Activated T-cell treated with anti-CD3 and anti-CD28 coated beads for 1 hour (primary cell): Measurements from ENCODE around the gene PCDHGB4.
A peak's percentile ranks its signal among the peaks of the same experiment; 100 is the strongest.
"Not testable (repeated sequence)": the region's sequence is repeated elsewhere in the genome, so short reads cannot be mapped to it uniquely, and the experiment has no call there.

Experiments used
- DNase-seq: peaks from one replicate; pipeline ENCODE4 v3.0.0-alpha.2; 2020; ENCODE audit warnings: low read depth

The PCDHGB4 gene

GRCh38 chr5:141398608-141399007, 11.1 kb downstream of the PCDHGB4 start:
- DNase-seq = no peak

GRCh38 chr5:141399555-141400258, 12.2 kb downstream of the PCDHGB4 start:
- DNase-seq = no peak

- DNase-seq = no peak
These were observed 15.2 kb downstream of the PCDHGB4 start, which contains the start of gene PCDHGA9 for GRCh38 chr5:141402553-141403243. TSS of gene PCDHGA9 (plus strand) at chr5:141402778. CDS start at chr5:141402953, 175 bp downstream.

GRCh38 chr5:141403387-141403786, 15.9 kb downstream of the PCDHGB4 start:
- no peak for DNase-seq

GRCh38 chr5:141407790-141408505, 20.4 kb downstream of the PCDHGB4 start, which contains the start of gene PCDHGB6:
TSS of gene PCDHGB6 (plus strand) at chr5:141408021. CDS start at chr5:141408203, 182 bp downstream.
- not testable (repeated sequence) for DNase-seq

GRCh38 chr5:141409598-141410306, 22.3 kb downstream of the PCDHGB4 start:
- DNase-seq = no peak

- no peak for DNase-seq
These were observed 24.1 kb downstream of the PCDHGB4 start for GRCh38 chr5:141411575-141411974.

GRCh38 chr5:141412854-141413539, 25.5 kb downstream of the PCDHGB4 start, which contains the start of gene PCDHGA10:
TSS of gene PCDHGA10 (plus strand) at chr5:141412987. CDS start at chr5:141413176, 189 bp downstream.
- peak; percentile 38 for DNase-seq

GRCh38 chr5:141413540-141414069, 26.1 kb downstream of the PCDHGB4 start:
- no peak for DNase-seq

GRCh38 chr5:141414548-141415274, 27.2 kb downstream of the PCDHGB4 start:
- not testable (repeated sequence) for DNase-seq

- not testable (repeated sequence) for DNase-seq
These were observed 27.7 kb downstream of the PCDHGB4 start for GRCh38 chr5:141415275-141415618.

- peak; percentile 19 for DNase-seq
These were observed 30.1 kb downstream of the PCDHGB4 start, which contains the start of gene PCDHGB7 for GRCh38 chr5:141417494-141418172. TSS of gene PCDHGB7 (plus strand) at chr5:141417677. CDS start at chr5:141417860, 183 bp downstream.

- no peak for DNase-seq
These were observed 31.8 kb downstream of the PCDHGB4 start for GRCh38 chr5:141419074-141419880.

- DNase-seq = peak; percentile 22
These were observed 33.5 kb downstream of the PCDHGB4 start, which contains the start of gene PCDHGA11 for GRCh38 chr5:141420855-141421488. TSS of gene PCDHGA11 (plus strand) at chr5:141421051. CDS start at chr5:141421228, 177 bp downstream.

GRCh38 chr5:141421489-141421855, 34.0 kb downstream of the PCDHGB4 start:
- DNase-seq = no peak

- DNase-seq = no peak
These were observed 35.3 kb downstream of the PCDHGB4 start for GRCh38 chr5:141422742-141423291.

- DNase-seq = no peak
These were observed 40.4 kb downstream of the PCDHGB4 start for GRCh38 chr5:141427783-141428426.
